GM06990 (cell line): Measurements from ENCODE around the gene KDM3B.

Experiments used
- DNase-seq: peaks from one replicate; pipeline ENCODE4 v3.0.0-alpha.2; 2011; ENCODE audit not compliant: insufficient read length; ENCODE audit errors: extremely low read depth
- H3K27me3 ChIP-seq: replicated peaks from 2 replicates; pipeline ENCODE4 v1.6.0; 2011; ENCODE audit warnings: low read length; ENCODE audit not compliant: control insufficient read depth, insufficient read depth
- H3K36me3 ChIP-seq: 2 replicates; pipeline ENCODE4 v1.5.1; 2011; ENCODE audit warnings: low read length; ENCODE audit not compliant: control insufficient read depth, insufficient read depth
- H3K4me3 ChIP-seq: replicated peaks from 2 replicates; pipeline ENCODE4 v1.5.1; 2011; ENCODE audit warnings: low read depth, mild to moderate bottlenecking, control low read depth, low read length
- TF ChIP-seq, protein P1 (sequence below): IDR thresholded peaks from 2 replicates; pipeline ENCODE4 v1.5.1; 2011; ENCODE audit warnings: low read length, control low read depth, mild to moderate bottlenecking, inconsistent platforms; ENCODE audit not compliant: insufficient read depth, poor library complexity, severe bottlenecking

KDM3B gene

DNA sequence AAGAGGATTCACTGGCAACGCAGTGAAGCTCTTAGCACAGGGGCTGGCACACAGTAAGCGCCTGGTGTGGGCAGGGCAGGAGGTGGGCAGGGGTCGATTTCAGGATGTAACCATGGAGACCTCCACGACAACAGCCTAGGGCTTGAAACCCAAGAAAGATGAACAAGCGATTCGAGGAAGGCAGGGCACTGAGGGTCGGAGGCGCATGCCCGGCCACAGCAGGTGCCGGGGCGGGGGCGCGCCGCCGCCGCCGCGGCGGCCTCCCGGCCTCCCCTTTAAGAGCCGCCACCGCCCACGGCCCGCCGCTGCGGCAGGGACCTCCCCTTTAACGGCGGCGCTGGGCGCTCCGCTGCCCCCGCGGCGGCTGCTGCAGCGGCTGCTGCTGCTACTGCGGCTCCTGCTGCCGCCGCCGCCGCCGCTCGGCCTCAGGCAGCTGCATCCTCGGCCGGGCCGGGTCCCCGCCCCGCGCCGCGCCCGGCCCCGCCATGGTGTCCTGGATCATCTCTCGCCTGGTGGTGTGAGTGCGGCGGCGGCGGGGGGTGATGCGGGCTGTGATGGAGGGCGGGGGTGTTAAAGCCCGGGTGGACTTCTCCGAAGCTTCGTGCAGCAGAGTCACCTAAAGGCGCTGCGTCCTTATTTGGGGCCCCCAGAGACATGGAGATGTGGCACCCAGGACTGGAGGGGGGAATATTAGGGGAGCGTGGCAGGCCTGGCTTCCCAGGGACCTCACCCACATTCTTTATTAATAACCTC, 86.4 kb downstream of the KDM3B start, which contains the start of gene REEP2:
TSS of gene REEP2 (plus strand) at position 334 of the 753 bp plus-strand sequence. CDS start at position 486, 152 bp downstream.
- peak; percentile 82 for DNase-seq

DNA sequence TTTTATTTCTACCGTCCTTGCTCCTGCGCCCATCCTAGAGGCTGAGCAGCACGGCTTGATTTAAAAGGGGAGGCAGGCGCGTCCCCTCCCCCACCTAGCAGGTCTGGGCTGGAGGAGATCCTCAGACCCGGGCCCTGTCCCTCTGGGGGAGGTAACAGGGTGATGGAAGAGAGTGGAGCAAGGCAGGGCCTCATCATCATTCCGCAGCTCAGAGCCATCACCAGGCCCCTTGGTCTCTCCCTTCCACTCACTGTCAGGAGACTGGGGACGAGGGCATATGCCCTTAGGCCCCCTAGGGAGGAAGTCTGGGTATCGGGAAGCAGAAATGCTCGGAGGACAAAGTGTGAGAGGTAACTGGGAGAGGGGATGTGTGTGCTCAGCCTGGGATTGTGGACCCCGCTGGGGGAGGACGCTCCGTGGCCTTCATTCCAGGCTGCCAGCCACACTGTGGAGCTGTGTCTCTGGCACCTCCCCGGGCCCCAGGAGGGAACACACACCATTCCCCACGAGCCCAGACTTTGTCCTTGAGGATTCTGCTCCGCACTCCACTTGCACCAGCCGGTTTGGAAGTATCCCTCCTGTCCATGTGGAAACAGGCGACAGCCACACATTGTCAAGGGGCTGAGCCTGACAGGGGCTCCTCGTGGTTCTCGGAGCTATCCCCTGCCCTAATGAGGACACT, 87.1 kb downstream of the KDM3B start:
- TF ChIP-seq, protein P1, sequence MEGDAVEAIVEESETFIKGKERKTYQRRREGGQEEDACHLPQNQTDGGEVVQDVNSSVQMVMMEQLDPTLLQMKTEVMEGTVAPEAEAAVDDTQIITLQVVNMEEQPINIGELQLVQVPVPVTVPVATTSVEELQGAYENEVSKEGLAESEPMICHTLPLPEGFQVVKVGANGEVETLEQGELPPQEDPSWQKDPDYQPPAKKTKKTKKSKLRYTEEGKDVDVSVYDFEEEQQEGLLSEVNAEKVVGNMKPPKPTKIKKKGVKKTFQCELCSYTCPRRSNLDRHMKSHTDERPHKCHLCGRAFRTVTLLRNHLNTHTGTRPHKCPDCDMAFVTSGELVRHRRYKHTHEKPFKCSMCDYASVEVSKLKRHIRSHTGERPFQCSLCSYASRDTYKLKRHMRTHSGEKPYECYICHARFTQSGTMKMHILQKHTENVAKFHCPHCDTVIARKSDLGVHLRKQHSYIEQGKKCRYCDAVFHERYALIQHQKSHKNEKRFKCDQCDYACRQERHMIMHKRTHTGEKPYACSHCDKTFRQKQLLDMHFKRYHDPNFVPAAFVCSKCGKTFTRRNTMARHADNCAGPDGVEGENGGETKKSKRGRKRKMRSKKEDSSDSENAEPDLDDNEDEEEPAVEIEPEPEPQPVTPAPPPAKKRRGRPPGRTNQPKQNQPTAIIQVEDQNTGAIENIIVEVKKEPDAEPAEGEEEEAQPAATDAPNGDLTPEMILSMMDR: no peak
- no peak for DNase-seq
- H3K4me3 ChIP-seq: peak overlapping the region; percentile 58
- H3K36me3 ChIP-seq: peaks cover 5% of the 10 kb centered on the region
- no peaks in the 10 kb centered on the region for H3K27me3 ChIP-seq

More for the DNA sequence above, 86.4 kb downstream of the KDM3B start, which contains the start of gene REEP2:
- Histone ChIP-seq H3K27me3 (no peaks in the 10 kb centered on the region), H3K36me3 (peaks cover 5% of the 10 kb centered on the region), H3K4me3 (peak within 1 kb of the TSS; percentile 58)
- TF ChIP-seq, protein P1: no peak

DNA sequence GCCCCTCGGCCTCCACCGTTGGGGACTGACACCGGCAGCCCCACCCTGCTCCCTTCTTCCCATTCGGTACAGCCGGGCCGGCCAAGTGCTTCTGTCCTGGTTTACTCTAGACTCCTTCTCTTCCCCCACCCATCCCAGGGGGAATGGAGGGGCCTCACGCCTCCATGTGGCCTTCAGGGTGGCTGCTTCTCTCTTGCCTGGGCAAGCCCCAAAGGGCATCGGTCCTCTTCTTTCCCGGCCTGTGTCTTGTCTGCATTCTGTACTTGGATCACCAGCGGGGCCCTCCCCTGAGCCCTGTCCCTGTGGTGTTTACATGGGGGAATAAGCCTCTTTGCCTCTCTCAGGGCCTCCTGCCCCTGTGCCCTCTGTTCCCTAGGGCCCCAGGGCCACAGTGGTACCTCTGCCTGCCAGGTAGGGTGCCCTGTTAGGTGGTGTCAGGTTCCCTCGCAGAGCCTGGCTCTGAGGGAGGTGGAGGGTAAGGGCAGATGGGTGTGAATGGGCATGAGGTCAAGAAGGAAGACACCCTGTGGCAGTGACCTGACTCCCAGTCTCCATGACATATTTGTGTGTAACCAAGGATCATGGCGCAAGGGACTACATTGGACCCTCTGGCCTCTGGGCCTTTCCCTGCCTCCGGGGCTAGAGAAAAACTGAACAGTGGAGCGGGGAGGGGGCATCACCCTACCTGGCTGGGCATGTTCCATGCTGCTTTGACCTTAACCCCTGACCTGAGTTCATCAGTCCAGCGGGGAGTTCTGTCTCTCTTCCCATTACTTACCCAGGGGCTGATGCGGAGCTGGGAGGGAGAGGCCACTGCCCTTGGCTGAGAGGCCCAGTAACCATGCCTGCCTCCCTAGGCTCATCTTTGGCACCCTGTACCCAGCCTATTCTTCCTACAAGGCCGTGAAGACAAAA, 87.9 kb downstream of the KDM3B start:
- TF ChIP-seq, protein P1: no peak
- Histone ChIP-seq H3K27me3 (no peaks in the 10 kb centered on the region), H3K4me3 (no peak overlapping the region), H3K36me3 (peaks cover 4% of the 10 kb centered on the region)
- no peak for DNase-seq

DNA sequence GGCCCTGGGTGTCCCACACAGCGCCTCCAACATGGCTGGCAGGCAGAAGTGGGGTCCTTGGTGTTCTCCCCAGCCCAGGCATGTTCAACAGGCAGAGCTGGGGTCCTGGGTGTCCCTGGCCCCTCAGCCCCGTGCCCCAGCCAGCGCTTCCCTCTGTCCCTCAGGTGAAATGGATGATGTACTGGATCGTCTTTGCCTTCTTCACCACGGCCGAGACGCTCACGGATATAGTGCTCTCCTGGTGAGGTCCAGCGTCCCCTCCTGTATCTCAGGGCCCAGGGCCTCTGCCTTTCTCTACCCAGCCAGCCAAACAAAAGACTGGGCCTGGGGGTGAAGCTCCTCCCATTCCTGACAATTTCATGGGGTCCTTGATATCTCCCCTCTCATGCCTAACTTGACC, 88.7 kb downstream of the KDM3B start:
- TF ChIP-seq, protein P1: no peak
- no peaks in the 10 kb centered on the region for H3K36me3 ChIP-seq
- H3K4me3 ChIP-seq: no peak overlapping the region
- no peak for DNase-seq
- H3K27me3 ChIP-seq: no peaks in the 10 kb centered on the region

DNA sequence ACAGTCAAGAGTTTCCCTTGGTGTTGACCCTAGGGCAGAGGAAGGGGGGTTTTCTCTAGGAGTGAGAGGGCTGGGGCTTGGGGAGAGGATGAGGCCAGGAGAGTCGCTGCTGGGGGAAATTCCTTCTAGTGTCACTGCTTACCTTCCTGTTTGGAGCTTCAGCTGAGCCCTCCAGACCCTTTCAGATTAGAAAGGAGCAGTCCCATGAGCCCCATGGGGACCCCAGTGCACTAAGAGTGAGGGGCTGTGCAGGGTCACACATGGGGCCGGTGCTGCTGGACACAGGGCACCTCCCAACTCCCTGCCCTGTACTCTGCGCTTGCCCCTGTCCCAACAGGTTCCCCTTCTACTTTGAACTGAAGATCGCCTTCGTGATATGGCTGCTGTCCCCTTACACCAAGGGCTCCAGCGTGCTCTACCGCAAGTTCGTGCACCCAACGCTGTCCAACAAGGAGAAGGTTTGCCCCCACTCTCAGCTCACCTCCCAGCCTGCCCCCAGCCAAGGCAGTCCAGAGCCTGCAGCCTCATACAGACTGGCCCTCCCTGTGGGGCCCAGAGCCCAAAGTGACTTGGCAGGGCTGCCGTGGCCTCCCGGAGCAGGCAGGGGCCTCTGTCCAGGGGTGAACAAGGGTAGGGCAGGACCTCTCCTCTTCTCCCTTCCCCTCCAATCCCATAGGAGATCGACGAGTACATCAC, 91.7 kb downstream of the KDM3B start:
- H3K4me3 ChIP-seq: no peak overlapping the region
- DNase-seq: no peak
- TF ChIP-seq, protein P1: no peak

More for the DNA sequence above, 91.7 kb downstream of the KDM3B start:
- H3K27me3 ChIP-seq: no peaks in the 10 kb centered on the region
- H3K36me3 ChIP-seq: no peaks in the 10 kb centered on the region
